ENCODE measurements around the gene EOGT.
A peak's percentile ranks its signal among the peaks of the same experiment; 100 is the strongest.

EOGT gene

GRCh38 chr3:69013253-69014021 is at the start of gene EOGT:
Gene EOGT, minus strand, starts transcription at chr3:69013684. Its CDS starts 3,838 bp downstream, at chr3:69009846.
- DNase-seq (ENCODE audit: low spot score), result peak; percentile 91

DNA sequence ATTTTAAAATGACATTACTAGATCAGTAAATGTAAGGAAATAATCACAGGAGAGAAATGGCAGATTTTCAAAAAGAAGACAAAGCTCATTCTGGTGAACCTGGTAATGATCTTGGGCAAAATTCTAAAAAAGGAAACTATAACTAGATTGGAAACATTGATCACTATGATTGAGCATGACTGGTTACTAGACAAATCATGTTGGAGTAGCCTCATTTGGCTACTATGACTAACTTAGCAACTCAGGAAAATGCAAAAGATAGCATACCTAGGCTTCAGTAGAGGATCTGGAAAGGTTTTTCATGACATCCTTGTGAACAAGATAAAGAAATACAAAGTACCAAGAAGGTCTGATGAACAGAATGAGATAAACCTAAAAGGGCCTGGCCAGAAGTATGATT is 46.2 kb upstream of the EOGT start:
- DNase-seq (ENCODE audit: low spot score), result no peak

- no peak for DNase-seq (ENCODE audit: low spot score)
Observed at GRCh38 chr3:69058947-69059224, 45.4 kb upstream of the EOGT start.

GRCh38 chr3:69058180-69058946 is 44.9 kb upstream of the EOGT start:
- DNase-seq (ENCODE audit: low spot score), result no peak

- DNase-seq (ENCODE audit: low spot score), result no peak
Observed at GRCh38 chr3:69052472-69052898, 39.0 kb upstream of the EOGT start.

DNA sequence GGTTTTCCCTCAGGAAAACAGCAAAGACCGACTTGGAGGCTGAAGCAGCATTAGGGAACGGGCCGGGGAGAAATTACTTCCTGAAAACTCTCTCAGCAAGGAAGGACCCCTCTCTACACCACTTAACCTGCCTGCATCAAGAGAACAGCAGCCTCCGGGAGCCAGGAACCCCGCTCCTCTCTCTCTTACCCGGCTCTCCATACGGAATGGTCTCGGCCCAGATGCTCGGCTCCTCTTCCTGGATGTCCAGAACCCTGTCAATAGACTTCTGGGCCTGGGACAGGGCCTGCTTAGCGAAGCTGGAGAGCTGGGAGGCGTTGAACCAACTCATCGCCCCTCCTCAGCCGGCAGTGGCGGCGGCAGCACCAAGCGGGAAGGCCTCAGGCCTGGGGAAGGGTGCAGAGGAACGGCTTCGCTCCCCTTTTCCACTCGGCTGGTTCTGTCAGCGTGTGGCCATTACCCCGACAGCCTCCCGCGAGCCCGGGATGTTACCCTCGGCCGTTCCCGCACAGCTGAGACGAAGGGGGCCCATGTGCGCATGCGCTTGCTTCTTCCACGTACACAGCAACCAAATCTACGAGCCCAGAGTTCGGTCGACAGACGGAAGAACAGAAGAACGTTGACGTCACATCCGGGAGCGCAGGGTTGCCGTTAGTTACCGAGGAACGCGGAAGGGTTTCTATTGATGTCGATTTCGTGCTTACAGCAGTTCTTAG is 38.4 kb upstream of the EOGT start, which contains the start of gene TMF1:
Gene TMF1, minus strand, starts transcription at position 578 of the 716 bp plus-strand sequence. Its CDS starts 247 bp downstream, at position 331.
- DNase-seq (ENCODE audit: low spot score), result peak; percentile 96

DNA sequence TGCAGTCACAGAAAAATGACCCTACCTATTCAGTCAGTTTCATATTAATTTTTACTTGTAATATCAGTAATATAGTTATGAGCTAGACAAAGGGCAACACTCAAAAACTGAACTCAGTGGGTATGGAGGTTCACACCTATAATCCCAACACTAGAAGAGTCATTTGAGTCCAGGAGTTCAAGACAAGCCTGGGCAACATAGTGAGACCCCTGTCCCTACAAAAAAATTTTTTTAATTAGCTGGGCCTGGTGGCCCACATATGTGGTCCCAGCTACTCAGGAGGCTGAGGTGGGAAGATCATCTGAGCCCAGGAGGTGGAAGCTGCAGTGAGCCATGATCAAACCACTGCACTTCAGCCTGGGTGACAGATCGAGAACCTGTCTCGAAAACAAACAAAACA is 35.5 kb upstream of the EOGT start:
- no peak for DNase-seq (ENCODE audit: low spot score)

DNA sequence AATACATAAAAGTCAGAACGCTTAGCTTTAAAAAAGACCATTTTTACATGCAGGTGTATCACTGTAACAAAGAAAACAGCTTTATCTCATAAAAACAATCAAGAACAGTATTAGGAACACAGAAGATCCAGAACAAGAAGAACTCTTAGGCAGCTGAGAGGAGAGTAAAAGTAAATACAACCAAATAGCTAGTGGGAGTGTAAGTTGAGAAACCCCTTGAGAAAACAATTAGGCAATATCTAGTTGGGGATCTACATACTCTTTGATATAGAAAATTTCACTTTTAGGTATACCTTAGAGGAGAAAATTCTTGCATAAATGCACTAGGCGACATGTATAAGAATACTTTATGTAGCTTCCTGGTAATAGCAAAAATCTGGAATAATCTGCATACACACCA is 31.1 kb upstream of the EOGT start:
- no peak for DNase-seq (ENCODE audit: low spot score)

GRCh38 chr3:69033470-69033869 is 20.0 kb upstream of the EOGT start:
- DNase-seq (ENCODE audit: low spot score), result no peak

DNA sequence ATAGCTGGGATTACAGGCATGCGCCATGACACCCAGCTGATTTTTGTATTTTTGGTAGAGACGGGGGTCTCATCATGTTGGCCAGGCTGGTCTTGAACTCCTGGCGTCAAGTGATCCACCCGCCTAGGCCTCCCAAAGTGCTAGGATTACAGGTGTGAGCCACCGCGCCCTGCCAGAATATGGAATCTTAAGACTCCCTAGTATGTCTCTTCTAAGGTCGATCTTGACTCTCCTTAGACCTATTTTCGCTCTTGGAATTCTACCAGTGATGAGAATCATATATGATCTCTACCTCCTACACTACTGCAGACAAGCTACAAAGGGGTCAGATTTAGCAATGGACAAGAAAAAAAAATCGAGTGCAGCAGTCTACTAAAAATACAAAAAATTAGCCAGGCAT is 19.3 kb upstream of the EOGT start:
- DNase-seq (ENCODE audit: low spot score), result no peak

DNA sequence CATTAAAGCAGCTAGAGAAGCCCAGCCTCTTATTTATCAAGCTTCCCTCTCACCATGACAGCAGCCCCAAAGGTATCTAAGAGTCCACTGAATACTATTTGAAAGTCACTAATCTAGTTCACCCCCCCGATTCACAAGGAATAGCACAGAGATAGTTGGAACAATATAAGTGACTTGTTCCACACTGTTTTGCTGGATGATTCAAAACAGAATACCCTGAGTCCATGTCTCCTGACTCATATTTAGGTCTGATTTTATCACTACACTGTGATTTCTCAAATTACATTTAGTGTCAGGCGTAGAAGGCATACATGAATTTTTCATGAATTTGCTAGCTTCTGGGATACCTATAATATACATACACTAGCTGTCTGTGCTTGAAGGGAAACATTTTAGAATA is 18.7 kb upstream of the EOGT start:
- no peak for DNase-seq (ENCODE audit: low spot score)

GRCh38 chr3:69031635-69032034 is 18.2 kb upstream of the EOGT start:
- DNase-seq (ENCODE audit: low spot score), result no peak

- no peak for DNase-seq (ENCODE audit: low spot score)
Observed at GRCh38 chr3:69020857-69021256, 7.4 kb upstream of the EOGT start.

- DNase-seq (ENCODE audit: low spot score), result no peak
Observed at GRCh38 chr3:69020424-69020823, 6.9 kb upstream of the EOGT start.

- no peak for DNase-seq (ENCODE audit: low spot score)
Observed at GRCh38 chr3:69016901-69017300, 3.4 kb upstream of the EOGT start.

DNA sequence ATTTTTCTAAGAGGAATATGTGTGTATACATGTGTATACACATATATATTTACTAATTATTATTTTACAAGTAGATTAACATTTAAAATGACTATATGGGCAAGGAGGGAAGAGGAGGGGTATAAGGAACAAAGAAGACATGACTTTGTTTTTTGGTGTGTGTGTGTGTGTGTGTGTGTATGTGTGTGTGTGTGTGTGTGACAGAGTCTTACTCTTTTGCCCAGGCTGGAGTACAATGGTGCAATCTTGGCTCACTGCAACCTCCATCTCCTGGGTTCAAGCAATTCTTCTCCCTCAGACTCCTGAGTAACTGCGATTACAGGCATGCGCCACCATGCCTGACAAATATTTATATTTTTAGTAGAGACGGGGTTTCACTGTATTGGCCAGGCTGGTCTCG is 2.6 kb upstream of the EOGT start:
- no peak for DNase-seq (ENCODE audit: low spot score)

- no peak for DNase-seq (ENCODE audit: low spot score)
Observed at GRCh38 chr3:69014022-69014580, 617 bp upstream of the EOGT start.

DNA sequence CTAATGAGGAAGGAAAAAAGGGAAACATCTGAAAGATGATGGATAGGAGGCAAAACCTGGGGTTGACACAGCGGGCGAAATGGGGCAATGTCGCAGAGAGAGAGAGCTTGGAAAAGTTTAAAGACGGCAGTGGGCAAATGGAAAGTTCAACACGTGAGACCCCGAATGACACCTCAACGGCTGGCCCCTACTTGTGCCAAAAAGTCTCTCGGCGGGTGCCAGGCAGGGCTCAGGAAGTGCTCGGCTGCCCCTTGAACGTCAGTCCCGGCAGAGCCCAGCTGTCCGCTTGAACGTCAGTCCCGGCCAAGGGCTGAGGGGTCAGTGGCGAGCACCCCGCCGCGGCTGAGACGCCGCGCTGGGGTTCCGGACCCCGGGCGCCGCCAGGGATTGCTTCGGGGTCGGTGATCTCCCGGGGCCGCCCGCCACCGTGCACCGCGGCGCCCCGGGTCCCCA is 658 bp downstream of the EOGT start:
- DNase-seq (ENCODE audit: low spot score), result peak; percentile 73

GRCh38 chr3:69012100-69012799 is 1.2 kb downstream of the EOGT start:
- DNase-seq (ENCODE audit: low spot score), result peak; percentile 65

DNA sequence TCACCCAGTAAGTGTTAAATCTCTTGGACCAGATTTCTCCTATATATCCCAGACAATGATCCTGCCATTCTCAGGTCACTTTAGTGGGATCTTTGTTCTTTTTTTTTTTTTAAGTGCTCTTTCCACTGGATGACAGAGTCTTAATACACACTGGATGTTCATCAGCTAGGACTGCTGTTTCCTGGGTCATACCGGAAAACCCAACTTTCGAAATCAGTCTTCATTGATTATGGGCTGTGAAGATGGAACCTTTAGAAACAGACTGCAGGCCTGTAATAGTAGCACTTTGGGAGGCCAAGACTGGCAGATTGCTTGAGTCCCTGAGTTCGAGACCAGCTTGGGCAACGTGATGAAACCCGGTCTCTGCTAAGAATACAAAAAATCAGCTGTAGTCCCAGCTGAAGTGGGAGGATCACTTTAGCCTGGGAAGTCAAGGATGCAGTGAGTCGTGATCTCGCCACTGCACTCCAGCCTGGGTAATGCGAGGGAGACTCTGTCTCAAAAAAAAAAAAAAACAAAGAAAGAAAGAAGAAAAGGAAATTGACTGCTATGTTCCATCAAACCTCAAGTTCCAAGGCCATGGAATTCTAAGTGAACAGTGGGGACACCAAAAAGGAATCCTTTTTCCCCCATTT is 2.3 kb downstream of the EOGT start:
- DNase-seq (ENCODE audit: low spot score), result no peak

All from AG08396 (cell line).